Fibroblast of skin of left quadriceps (primary cell): ENCODE data around the gene C9orf57.
"Not testable (repeated sequence)": the region's sequence is repeated elsewhere in the genome, so short reads cannot be mapped to it uniquely, and the experiment has no call there.

Experiments
- DNase-seq, 2 experiments: peaks; one replicate each; pipeline ENCODE4 v3.0.0-alpha.2; 2013; ENCODE audit warnings: low read depth in 2 of 2

C9orf57 gene, protein sequence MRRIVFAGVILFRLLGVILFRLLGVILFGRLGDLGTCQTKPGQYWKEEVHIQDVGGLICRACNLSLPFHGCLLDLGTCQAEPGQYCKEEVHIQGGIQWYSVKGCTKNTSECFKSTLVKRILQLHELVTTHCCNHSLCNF

GRCh38 chr9:72060513-72060912 lies at the start of gene C9orf57:
C9orf57 (minus strand) TSS chr9:72060613; CDS start chr9:72059331, 1,282 bp downstream.
- DNase-seq = no peak

DNA sequence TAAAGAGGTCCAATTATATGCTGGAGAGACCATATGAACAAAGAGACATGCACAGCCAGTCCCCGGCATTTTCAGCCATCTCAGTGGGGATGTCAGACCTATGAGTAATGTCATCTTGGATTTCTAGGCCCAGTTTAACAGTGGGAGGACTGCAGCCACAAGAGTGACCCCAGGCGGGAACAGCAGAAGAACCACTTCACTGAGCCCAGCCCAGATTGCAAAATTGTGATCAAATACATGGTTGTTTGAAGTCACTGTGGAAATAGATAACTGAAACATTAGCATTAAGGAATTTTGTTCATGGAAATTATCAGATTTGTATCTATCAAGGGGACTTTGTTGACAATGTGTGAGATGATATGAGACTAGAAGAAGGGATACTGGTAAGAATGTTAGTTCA lies 42.1 kb upstream of the C9orf57 start:
- DNase-seq = no peak

- not testable (repeated sequence) for DNase-seq
Observed at GRCh38 chr9:72095520-72095919, 35.1 kb upstream of the C9orf57 start.

- no peak for DNase-seq
Observed at GRCh38 chr9:72092820-72093219, 32.4 kb upstream of the C9orf57 start.

- DNase-seq = no peak
Observed at GRCh38 chr9:72089451-72090130, 29.2 kb upstream of the C9orf57 start.

GRCh38 chr9:72082536-72082935 lies 22.1 kb upstream of the C9orf57 start:
- DNase-seq = no peak

DNA sequence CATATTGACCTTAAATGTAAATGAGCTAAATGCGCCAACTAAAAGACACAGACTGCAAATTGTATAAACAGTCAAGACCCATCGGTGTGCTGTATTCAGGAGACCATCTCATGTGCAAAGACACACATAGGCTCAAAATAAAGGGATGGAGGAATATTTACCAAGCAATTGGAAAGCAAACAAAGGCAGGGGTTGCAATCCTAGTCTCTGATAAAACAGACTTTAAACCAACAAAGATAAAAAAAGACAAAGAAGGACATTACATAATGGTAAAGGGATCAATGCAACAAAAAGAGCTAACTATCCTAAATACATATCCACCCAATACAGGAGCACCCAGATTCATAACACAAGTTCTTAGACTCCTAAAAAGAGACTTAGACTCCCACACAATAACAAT lies 14.3 kb upstream of the C9orf57 start:
- not testable (repeated sequence) for DNase-seq

- no peak for DNase-seq
Observed at GRCh38 chr9:72065076-72065475, 4.7 kb upstream of the C9orf57 start.

GRCh38 chr9:72052122-72052521 lies 8.3 kb downstream of the C9orf57 start:
- no peak for DNase-seq

DNA sequence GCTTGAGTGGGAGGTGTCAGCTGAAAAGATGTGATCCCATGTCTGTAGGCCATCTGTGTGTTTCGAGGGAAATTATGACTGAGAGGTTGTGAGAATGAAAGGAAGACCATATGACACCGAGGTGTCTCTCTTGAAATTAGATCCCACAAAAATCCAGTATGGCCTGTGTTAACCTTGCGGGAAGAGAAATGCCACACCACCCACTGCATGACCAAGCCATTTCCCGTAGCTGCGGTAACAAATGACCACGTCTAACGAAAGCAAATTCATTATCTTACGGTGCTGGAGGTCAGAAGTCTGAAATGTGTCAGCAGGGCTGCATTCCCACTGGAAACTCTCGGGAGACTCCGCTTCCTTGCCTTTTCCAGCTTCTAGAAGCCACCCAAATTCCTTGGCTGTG lies 11.6 kb downstream of the C9orf57 start:
- DNase-seq = no peak

DNA sequence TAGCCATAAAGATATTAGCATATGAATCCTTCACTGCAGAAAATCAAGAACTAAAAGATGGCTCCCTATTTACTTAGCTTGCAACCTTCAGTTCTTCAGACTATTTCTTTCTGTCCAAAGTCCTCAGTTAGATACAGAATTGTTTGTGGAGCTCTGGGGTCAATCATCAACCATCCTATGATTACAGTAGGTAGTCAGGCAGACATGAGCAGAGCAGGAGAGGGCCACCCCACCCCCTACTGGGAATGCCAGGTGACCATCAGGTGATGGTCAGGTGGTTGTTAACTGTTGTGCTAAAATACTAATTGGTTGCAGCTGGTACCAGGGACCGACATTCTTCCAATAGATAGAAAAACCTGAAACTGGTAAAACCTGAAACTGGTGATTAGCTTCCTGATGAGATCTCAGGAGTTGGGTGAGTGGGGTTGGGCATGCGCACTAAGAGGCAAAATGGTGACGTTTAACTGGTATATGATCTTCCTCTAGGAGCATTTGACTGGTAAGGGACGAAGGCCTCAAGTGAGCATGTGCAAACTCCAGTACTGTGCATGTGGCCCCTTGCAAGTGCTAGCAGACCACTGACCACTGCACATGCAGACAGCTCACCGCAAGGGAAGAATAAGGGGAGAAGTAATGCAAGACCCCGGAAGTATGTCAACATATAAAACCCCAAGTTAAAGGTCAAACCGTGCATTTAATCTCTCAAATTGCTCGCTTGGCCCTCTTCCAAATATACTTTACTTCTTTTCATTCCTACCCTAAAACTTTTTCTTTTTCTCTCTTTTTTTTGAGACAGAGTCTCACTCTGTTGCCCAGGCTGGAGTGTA lies 13.6 kb downstream of the C9orf57 start:
- no peak for DNase-seq

GRCh38 chr9:72044095-72044494 lies 16.3 kb downstream of the C9orf57 start:
- no peak for DNase-seq

GRCh38 chr9:72043576-72043975 lies 16.8 kb downstream of the C9orf57 start:
- no peak for DNase-seq

- no peak for DNase-seq
Observed at GRCh38 chr9:72042928-72043327, 17.5 kb downstream of the C9orf57 start.

- DNase-seq = peak; percentile 94
Observed at GRCh38 chr9:72041775-72042194, 18.6 kb downstream of the C9orf57 start.

DNA sequence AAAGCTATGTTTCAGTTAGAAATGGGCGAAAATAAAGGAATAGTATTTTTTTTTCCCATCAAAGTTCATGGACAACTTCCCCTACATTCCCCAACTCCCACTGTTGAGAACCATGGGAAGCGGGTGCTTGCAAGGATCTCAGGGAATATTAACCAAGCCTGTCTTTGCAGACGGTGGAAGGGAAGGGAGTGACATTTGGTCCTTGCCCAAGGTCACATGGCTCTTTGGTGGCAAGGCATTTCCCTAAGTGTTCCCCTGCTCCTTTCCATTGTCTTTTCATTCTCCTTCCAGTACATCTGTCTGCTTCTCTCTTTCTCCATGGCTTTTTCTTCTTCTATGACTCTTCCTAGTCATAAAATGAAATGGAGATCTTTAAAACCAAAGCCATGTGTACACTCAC lies 19.0 kb downstream of the C9orf57 start:
- no peak for DNase-seq

DNA sequence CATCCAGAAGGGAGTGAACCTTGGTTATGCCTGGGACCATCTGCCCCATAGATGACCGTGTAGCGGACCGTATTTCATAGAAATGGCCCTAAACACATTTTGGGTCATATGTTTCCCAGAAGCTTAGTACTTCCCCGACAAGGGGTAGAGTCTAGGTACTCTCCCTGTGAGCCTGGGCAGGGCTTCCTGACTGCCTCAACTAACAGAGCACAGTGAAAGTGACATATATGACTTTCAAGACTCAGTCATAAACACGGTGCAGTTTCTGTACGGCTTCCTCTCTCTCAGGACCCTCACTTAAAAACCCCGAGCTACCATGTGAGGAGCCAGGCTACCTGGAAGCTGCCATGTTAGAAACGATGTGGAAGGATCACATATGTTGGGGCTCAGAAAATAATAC lies 20.9 kb downstream of the C9orf57 start:
- no peak for DNase-seq

GRCh38 chr9:72038890-72039410 lies 21.5 kb downstream of the C9orf57 start:
- peak; percentile 56 to 61 for DNase-seq

DNA sequence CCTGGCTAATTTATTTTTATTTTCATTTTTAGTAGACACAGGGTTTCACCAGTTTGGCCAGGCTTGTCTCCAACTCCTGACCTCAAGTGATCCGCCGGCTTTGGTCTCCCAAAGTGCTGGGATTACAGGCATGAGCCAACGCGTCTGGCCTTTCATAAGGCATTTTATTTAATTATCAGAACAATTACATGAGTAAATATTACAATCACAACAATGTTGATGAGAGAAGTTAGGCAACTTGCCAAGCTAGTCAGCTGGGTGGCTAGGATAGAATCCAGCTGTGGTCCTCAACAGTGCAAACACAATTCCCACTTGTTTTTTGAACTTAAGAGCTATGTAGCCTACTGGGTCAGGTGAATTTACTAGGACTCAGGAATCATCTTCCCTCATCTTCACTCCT lies 22.0 kb downstream of the C9orf57 start:
- no peak for DNase-seq

DNA sequence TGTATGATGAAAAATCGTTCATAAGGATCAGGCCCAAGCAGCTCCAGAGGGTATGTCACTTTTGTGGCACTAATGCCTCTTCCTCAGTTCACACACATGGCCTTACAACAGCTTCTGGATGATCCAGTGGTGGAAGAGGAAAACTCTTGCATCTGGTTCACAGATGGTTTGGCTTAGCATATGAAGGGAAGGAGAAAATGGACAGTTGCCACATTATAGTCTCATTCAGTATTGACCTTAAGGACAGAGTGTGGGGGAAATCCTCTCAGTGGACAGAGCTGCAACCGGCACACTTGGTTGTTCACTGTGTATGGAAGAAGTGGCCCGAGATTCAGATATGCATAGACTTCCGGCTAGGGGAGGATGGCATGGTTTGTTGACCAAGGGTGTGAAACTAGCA lies 22.8 kb downstream of the C9orf57 start:
- DNase-seq = no peak

DNA sequence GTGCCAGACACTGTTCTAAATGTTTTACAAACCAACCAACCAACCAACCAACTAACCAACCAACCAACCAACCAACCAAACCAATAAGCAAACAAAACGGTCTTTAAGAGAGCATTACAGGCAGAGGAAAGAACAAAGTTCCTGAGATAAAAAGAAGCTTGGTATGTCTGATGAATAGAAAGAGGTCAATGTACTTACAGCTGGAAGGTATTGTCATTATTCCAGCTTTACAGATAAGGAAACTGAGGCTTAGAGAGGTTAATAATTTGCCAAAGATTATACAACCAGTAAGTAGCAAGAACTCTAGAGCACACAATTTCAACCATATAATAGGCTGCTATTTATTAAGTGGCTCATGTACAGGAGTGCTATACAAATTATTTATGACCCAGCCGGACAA lies 29.6 kb downstream of the C9orf57 start:
- DNase-seq = no peak

GRCh38 chr9:72029986-72030385 lies 30.4 kb downstream of the C9orf57 start:
- no peak for DNase-seq

GRCh38 chr9:72025906-72026305 lies 34.5 kb downstream of the C9orf57 start:
- no peak for DNase-seq
